Stimulated activated CD4-positive, alpha-beta T cell treated with anti-CD3 and anti-CD28 coated beads, Interleukin-15, amount 100 ng/mL, for 1 hour (primary cell): Measurements from ENCODE around the gene ABCC12.
A peak's percentile ranks its signal among the peaks of the same experiment; 100 is the strongest.
"Not testable (repeated sequence)": the region's sequence is repeated elsewhere in the genome, so short reads cannot be mapped to it uniquely, and the experiment has no call there.

Experiments used
- DNase-seq, 2 donors: peaks; one replicate each; pipeline ENCODE4 v3.0.0-alpha.2; 2020; ENCODE audit warnings: low read depth in 1 of 2, low spot score in 1 of 2

The ABCC12 gene

GRCh38 chr16:48166617-48167016, 10.8 kb upstream of the ABCC12 start:
- not testable (repeated sequence) for DNase-seq

GRCh38 chr16:48165961-48166578, 10.3 kb upstream of the ABCC12 start:
- DNase-seq, result no peak

DNA sequence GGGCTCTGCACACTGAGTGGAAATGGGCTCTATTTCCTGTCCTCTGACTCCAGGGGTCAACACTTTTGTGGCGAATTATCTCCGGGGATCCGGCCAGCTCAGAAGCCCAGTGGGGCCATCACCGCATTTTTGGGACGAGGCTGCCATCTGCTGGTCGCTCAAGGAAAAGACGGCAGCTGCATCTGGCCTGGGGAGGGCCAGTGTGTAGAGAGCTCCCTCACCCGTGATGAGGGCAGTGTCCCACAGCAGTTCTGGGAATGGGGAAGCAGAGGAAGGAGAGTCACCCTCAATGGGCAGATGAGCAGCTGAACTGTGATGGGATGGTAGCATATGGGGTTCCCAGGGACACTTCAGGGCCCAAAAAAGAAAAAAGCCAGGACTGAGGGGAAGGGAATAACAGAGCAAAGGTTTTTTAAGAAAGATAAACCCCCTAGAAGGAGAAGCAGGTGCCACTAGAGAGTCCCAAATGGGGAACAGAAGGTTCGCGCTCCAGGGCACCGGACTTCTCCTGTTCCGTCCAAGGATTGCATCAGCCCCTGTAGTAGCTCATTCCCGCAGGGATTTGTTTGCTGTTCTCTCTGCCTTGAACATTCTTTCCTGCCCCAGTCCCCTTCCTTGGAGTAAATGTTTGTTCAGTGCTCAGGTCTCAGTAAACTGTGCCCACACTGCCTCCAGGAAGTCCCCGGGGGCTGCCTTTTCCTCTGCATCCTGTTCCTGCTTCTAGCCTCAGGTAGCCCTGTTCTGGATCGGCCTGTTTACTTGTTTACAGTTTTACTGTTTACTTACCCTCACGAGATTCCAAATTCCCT, 9.3 kb upstream of the ABCC12 start:
- peak; percentile 36 to 59 for DNase-seq

DNA sequence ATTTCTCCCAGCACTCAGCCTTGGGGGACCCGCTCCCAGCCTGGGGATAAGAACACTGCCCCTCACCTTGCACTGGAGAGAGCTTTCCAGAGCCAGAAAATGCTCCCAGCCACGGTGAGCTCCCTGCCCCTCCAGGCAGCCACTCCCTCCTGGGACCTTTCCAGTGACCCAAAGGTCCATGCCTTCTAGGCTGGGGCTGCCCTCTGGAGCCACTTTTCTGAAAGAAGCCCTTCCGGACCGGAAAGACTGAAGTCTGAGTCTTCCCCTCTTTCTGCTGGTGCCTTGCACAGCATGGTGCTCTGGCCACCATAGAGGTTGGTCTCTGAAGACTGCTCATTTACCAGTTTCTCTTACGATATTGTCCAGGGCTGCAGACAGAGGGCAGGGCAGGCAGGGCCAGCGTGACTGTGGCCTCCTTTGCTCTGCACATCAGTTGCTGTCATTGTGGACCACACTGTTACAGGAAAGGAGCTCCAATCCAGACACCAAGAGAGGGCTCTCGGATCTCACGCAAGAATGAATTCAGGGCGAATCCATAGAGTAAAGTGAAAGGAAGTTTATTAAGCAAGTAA, 7.1 kb upstream of the ABCC12 start:
- no peak for DNase-seq

- DNase-seq, result no peak
Measured at GRCh38 chr16:48161906-48162305, 6.1 kb upstream of the ABCC12 start.

- no peak for DNase-seq
Measured at GRCh38 chr16:48160575-48160974, 4.8 kb upstream of the ABCC12 start.

DNA sequence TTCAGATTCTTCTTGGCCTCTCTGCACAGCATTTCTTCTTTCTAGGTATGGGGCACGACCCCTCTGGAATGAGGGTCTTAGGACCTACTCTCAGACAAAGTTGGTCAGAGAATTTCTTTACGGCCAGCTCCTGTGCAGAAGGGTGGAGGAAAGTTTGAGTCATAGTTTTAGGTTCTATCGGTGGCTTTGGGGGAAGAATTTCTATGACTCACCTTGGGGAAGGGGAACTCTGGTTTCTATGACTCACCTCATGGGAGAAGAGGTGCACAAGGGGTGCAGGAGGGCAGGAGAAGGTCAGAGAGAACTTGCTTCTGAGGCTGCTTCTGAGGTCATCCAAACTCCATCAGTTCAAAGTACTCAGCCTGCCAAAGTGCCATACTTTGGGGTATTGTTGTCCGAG, 2.5 kb upstream of the ABCC12 start:
- DNase-seq, result no peak

- no peak for DNase-seq
Measured at GRCh38 chr16:48157794-48158193, 2.0 kb upstream of the ABCC12 start.

DNA sequence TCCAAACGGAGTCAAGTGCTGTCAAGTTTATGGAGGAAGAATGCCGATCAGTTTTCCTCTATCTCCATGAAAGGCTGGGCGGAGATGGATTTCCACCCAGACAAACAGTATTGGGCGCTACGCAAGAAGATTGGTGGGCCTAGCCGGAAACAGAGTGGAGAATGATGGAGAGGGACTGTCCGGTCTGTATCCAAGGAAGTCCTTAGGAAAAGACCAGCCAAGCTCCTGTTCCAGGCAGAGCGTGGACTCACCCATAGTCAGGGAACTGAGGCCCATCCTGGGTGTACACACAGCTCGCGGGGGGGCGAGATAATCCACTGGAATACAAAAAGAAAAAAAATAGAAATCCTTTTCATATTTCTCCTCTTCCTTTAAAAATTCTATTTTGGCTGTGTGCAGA, 1.5 kb upstream of the ABCC12 start:
- no peak for DNase-seq

- DNase-seq, result peak; percentile 54 to 83
Measured at GRCh38 chr16:48156790-48157209, 1.0 kb upstream of the ABCC12 start.

GRCh38 chr16:48153774-48154173, 2.0 kb downstream of the ABCC12 start:
- no peak for DNase-seq

DNA sequence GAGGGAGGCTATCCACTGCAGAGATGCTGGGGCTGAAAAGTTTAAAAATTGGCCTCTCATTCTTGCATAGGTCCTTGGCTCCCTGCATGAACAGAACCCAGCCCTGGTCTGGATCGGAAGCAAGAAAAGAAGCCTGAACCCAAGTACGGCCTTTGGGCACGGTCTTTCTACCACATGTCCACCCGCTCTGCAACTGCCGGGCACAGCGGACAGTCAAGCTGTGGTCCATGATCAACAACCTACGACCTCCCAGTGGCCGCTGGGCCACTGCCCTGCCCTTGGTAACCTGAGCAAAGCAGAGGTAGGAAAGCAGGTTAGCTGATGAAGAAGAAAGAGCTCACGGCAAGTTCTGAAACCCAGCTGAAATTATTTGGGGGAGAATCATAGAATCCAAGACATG, 3.6 kb downstream of the ABCC12 start:
- no peak for DNase-seq

DNA sequence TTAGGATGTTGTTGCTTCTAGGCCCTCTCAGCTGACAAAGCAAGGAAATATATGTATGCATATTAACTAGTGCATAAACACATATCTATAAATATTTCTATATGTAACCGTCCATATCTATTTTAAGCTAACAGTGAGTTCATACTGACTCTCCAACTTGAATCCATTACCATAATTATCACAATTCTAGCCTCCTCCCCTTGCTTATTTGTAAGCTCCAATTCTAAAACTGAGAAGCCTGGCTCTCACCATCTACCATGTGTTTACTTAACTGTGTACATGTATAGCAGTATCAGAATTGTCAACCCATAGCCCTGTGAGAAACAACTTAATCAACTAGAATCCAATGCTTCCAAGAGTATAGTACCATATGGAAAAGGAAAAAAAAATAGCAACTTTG, 5.1 kb downstream of the ABCC12 start:
- no peak for DNase-seq

DNA sequence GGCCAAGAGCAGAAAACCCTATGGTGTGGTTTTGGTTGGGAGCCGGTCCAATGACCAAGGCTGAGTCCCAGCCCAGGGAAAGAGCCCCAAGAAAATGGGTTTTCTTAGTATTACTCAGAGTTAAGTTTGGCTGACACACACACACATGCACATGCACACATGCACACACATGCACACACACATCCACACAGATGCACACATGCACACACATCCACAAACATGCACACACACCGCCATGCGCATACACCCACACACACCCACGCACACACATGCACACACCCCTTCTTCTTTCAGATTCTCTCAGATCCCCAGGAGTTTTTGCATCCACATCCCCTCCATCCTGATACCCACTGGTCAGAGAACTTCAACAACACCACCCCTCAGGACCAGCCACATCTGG, 9.1 kb downstream of the ABCC12 start:
- DNase-seq, result no peak

DNA sequence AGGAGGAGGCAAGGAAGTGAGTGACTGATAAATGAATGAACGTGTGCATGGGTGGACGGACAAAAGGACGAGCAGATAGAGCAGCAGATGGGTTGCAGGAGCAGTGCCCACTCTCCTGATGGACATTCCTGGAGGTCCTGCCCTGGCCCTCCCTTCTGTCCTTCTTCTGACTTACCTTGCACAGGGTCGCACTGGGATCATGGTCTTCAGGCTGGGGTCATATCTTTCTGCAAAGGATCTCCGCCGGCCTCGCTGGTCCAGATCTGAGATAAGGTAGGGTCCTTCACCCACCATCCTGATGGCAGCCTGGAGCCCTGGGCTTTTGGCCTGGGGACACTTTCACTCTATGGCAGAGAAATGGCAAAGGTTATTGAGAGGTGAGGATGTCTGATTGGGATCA, 9.7 kb downstream of the ABCC12 start:
- no peak for DNase-seq

GRCh38 chr16:48143812-48144368, 11.9 kb downstream of the ABCC12 start:
- DNase-seq, result no peak

DNA sequence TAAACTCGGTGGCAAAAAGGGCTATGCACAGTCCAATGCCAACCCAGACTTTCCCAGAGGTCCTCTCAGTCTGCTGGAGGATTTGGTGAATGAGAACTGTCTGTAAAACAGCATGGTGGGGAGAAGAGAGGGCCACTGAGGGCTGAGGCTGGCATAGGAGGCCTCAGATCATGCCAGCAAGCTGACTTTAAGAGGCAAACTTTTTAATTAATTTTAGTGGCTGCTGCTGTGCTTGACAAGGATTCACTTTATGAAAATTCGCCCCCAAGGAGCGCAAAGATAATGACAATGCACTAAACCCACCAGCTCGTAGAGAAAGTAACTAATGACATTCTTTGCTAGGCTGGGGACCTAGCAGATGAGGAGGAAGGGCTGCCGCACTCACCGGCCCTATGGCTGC, 15.0 kb downstream of the ABCC12 start:
- no peak for DNase-seq

GRCh38 chr16:48139517-48139916, 16.3 kb downstream of the ABCC12 start:
- DNase-seq, result no peak

DNA sequence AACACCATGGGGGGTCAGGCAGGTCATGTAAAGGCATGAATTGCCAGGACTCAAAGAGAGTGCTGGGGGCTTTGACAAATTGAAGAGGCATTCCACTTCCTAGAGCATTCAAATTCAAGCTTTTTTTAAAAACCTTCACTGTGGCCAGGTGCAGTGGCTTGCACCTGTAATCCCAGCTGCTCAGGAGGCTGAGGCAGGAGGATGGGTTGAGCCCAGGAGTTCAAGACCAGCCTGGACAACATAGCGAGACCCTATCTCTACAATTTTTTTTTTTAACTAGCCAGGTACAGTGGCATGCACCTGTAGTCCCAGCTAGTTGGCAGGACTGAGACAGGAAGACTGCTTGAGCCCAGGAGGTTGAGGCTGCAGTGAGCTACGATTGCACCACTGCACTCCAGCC, 17.2 kb downstream of the ABCC12 start:
- no peak for DNase-seq

DNA sequence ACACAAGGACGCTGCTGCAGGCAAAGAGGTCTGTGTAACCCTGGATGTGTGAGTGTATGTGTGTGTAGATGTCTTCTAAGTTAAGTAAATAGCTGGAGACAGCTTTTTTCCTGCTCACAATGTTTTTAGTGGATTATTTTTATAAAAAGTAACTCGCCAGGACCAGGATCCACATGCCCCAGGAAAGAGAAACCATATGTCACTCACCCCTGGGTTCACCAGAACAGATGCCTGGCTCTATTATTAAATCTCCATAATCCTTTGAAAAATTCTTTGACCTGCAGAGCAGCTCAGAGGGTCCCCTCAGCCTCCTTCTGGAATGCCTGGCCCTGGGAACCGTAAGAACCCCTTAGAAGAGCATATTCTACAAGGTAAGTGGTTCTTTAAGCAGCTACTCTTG, 18.0 kb downstream of the ABCC12 start:
- DNase-seq, result no peak

DNA sequence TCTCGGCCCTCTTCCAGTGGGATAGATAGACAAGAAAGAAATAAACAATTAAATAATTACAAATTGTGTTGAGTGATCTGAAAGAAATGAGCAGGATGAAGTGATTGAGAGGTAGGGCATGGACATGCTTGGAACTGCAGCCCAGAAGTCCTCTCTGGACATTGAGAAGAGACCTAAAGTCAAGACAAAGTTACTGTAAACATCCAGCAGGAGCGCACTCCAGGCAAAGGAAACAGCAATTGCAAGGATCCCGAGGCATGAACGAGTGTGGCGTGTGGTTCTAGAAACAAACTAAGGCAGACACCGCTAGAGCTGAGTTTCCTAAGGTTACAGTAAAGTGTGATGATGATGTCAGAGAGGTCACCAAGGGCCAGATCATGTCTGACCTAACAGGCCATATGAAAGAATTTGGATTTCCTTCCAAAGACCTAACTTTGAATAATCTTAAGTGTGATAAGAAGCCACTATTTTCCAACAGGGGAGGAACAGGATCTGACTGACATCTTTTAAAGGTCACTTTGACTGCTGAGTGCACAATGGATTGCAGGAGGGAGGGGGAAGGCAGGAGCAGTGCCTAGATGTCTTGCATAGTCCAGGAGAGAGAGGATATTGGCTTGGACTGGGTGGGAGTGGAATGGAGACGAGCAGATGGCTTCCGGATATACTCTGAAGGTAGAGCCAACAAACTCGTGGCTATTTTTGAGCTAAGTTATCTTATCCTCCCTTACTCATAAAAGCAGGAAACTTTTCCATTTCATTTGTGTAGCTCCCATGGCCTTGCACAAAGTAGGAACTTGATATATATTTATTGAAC, 19.0 kb downstream of the ABCC12 start:
- no peak for DNase-seq
